OCI-LY1 (cell line): ENCODE measurements around the gene AXIN1.

Experiments
- H2AFZ ChIP-seq: fragments of 200-600 bp; sonication (generic), shearing (Covaris generic); 2 replicates; pipeline ENCODE4 v1.6.0; 2014; ENCODE audit warnings: antibody characterized with exemption, mild to moderate bottlenecking, low read length
- H3F3A ChIP-seq: fragments of 200-600 bp; sonication (generic), shearing (Covaris generic); 2 replicates; pipeline ENCODE4 v1.6.0; 2014; ENCODE audit warnings: mild to moderate bottlenecking, antibody characterized with exemption, low read length, moderate library complexity; ENCODE audit not compliant: insufficient read depth
- H3K27ac ChIP-seq: fragments of 200-600 bp; sonication (generic); 2 replicates; pipeline ENCODE4 v1.5.1; 2014; ENCODE audit warnings: low read length, mixed run types, mild to moderate bottlenecking, low read depth; ENCODE audit not compliant: poor library complexity, severe bottlenecking
- H3K27me3 ChIP-seq: fragments of 200-600 bp; sonication (generic); 2 replicates; pipeline ENCODE4 v1.6.0; 2014; ENCODE audit warnings: antibody characterized with exemption, mild to moderate bottlenecking, low read length, moderate library complexity; ENCODE audit not compliant: insufficient read depth
- H3K36me3 ChIP-seq: fragments of 200-600 bp; sonication (generic); 2 replicates; pipeline ENCODE4 v1.6.1; 2014; ENCODE audit warnings: mild to moderate bottlenecking, antibody characterized with exemption, low read length, moderate library complexity, mixed read lengths; ENCODE audit not compliant: insufficient read depth
- H3K4me1 ChIP-seq: fragments of 200-600 bp; sonication (generic); 2 replicates; pipeline ENCODE4 v1.5.1; 2014; ENCODE audit warnings: mild to moderate bottlenecking, low read length, moderate library complexity; ENCODE audit not compliant: insufficient read depth, severe bottlenecking
- H3K4me2 ChIP-seq: fragments of 200-600 bp; sonication (generic), shearing (Covaris generic); 2 replicates; pipeline ENCODE4 v1.6.1; 2014; ENCODE audit warnings: low read length
- H3K4me3 ChIP-seq: fragments of 200-600 bp; sonication (generic); 2 replicates; pipeline ENCODE4 v1.5.1; 2014; ENCODE audit warnings: low read length, low read depth, mild to moderate bottlenecking, mixed read lengths; ENCODE audit not compliant: poor library complexity, severe bottlenecking
- H3K79me2 ChIP-seq: fragments of 200-600 bp; shearing (Covaris generic); 2 replicates; pipeline ENCODE4 v1.6.1; 2016; ENCODE audit warnings: mixed run types, low read length, mixed read lengths; ENCODE audit not compliant: insufficient read depth
- H3K9ac ChIP-seq: fragments of 200-600 bp; sonication (generic), shearing (Covaris generic); 2 replicates; pipeline ENCODE4 v1.6.1; 2014; ENCODE audit warnings: mild to moderate bottlenecking, low read length, mixed read lengths
- H3K9me2 ChIP-seq: fragments of 200-600 bp; sonication (generic), shearing (Covaris generic); 2 replicates; pipeline ENCODE4 v1.6.1; 2014; ENCODE audit warnings: low read depth, mild to moderate bottlenecking, low read length, mixed read lengths
- H3K9me3 ChIP-seq: fragments of 200-600 bp; shearing (Covaris generic); 2 replicates; pipeline ENCODE4 v1.6.1; 2014; ENCODE audit warnings: low read length, mixed read lengths
- H4K20me1 ChIP-seq: fragments of 200-600 bp; sonication (generic), shearing (Covaris generic); 2 replicates; pipeline ENCODE4 v1.6.0; 2016; ENCODE audit warnings: mild to moderate bottlenecking, low read length; ENCODE audit not compliant: insufficient read depth
- EZH2 ChIP-seq: fragments of 200-600 bp; sonication (generic), shearing (Covaris generic); IDR thresholded peaks from 2 replicates; pipeline ENCODE4 v1.8.0; 2017; ENCODE audit warnings: borderline replicate concordance, mixed run types, mild to moderate bottlenecking, antibody characterized with exemption, low read length, moderate library complexity, mixed read lengths
- TF ChIP-seq, protein P1 (sequence below): fragments of 200-600 bp; sonication (generic), shearing (Covaris generic); IDR thresholded peaks from 2 replicates; pipeline ENCODE4 v1.5.1; 2017; ENCODE audit warnings: mild to moderate bottlenecking, antibody characterized with exemption, low read length, moderate library complexity, mixed read lengths

AXIN1 gene

DNA sequence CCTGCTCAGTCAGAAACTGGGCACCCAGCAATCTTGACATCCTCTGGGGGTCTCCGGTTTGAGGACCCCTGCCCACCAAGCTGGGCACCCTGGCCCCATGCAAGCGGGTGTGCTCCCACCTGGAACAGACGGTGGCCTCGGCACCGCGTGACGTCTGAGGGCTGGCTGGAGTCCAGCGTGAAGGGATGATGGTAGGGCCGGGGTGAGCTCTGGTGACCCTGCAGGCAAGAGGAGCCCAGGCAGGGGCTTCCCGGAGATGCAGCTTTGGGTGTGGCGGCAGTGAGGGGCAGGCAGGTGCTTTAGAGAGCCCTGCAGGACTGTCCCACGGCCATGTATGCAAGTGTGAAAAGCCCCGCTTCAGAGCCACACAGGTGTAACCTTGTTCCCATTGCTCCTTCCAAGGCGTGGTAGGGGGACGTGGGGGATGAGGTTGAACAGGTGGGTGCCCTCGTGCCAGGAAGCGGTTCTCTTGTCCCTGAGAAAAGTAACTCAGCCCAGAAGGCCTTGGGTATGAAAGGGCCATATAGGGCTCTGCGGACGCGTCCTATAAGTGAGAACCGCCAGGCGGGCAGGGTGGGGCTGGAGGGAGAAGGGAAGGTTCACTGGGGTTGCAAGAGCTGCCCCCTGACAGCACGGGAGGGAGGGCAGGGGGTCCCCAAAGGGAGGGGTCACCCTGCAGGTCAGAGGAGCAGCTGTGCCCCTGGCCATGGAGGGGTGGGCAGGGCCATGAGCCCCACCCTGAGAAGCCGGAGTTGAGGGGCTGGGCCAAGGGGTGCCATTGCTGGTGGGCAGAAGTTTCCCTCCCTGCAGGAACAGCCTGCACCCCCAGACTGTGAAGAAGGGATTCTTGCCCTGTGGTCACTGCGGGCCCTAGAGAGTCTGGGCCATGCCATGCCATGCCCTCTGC is 86.0 kb downstream of the AXIN1 start:
- Histone ChIP-seq H3K79me2 (no peaks in the 10 kb centered on the region), H3K27me3 (peaks cover 9% of the 10 kb centered on the region; the same call in 1 of the 2 replicates)

DNA sequence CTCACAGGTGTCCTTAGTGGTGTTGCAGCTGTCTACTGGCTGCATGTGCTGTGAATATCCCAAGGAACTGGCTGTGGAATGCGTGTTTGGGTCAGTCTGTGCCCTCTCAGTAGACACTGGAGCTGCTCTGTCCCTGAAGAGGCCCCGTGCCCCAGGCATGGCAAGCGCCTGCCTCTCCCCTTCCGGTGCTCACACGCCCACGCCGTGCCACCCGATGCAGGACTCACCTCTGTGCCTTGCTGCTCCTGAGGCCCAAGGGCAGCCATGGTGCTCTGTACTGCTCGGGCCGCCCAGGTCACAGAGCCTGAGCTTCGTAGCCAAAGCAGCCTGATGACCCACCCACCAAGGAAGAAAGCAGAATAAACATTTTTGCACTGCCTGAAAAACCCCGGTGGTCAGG is 86.8 kb downstream of the AXIN1 start:
- H3K9ac ChIP-seq, result no peak overlapping the region
- H3K27ac ChIP-seq, result no peak overlapping the region
- H3K4me1 ChIP-seq, result no peaks in the 10 kb centered on the region
- no peaks in the 10 kb centered on the region for H3K9me2 ChIP-seq
- no peaks in the 10 kb centered on the region for H3F3A ChIP-seq
- H3K4me2 ChIP-seq, result no peak overlapping the region
- no peak overlapping the region for H2AFZ ChIP-seq
- 0 out of 2 replicates have a peak, but pooled peaks cover 5% of the 10 kb centered on the region for H3K27me3 ChIP-seq
- no peaks in the 10 kb centered on the region for H3K79me2 ChIP-seq
- no peaks in the 10 kb centered on the region for H3K9me3 ChIP-seq
- no peaks in the 10 kb centered on the region for H4K20me1 ChIP-seq
- H3K4me3 ChIP-seq, result no peak overlapping the region
- H3K36me3 ChIP-seq, result peaks cover 14% of the 10 kb centered on the region
- TF ChIP-seq EZH2, result no peak
- TF ChIP-seq, protein P1, sequence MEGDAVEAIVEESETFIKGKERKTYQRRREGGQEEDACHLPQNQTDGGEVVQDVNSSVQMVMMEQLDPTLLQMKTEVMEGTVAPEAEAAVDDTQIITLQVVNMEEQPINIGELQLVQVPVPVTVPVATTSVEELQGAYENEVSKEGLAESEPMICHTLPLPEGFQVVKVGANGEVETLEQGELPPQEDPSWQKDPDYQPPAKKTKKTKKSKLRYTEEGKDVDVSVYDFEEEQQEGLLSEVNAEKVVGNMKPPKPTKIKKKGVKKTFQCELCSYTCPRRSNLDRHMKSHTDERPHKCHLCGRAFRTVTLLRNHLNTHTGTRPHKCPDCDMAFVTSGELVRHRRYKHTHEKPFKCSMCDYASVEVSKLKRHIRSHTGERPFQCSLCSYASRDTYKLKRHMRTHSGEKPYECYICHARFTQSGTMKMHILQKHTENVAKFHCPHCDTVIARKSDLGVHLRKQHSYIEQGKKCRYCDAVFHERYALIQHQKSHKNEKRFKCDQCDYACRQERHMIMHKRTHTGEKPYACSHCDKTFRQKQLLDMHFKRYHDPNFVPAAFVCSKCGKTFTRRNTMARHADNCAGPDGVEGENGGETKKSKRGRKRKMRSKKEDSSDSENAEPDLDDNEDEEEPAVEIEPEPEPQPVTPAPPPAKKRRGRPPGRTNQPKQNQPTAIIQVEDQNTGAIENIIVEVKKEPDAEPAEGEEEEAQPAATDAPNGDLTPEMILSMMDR, result no peak

More for the DNA sequence above, 86.0 kb downstream of the AXIN1 start:
- H3K4me1 ChIP-seq, result no peaks in the 10 kb centered on the region
- H3K9ac ChIP-seq, result no peak overlapping the region
- H2AFZ ChIP-seq, result no peak overlapping the region
- H3K9me2 ChIP-seq, result no peaks in the 10 kb centered on the region
- H3F3A ChIP-seq, result no peaks in the 10 kb centered on the region
- no peaks in the 10 kb centered on the region for H4K20me1 ChIP-seq
- no peaks in the 10 kb centered on the region for H3K9me3 ChIP-seq
- TF ChIP-seq, protein P1, result no peak
- TF ChIP-seq EZH2, result no peak
- peaks cover 10% of the 10 kb centered on the region for H3K36me3 ChIP-seq
- no peak overlapping the region for H3K4me3 ChIP-seq
- no peak overlapping the region for H3K4me2 ChIP-seq
- no peak overlapping the region for H3K27ac ChIP-seq

DNA sequence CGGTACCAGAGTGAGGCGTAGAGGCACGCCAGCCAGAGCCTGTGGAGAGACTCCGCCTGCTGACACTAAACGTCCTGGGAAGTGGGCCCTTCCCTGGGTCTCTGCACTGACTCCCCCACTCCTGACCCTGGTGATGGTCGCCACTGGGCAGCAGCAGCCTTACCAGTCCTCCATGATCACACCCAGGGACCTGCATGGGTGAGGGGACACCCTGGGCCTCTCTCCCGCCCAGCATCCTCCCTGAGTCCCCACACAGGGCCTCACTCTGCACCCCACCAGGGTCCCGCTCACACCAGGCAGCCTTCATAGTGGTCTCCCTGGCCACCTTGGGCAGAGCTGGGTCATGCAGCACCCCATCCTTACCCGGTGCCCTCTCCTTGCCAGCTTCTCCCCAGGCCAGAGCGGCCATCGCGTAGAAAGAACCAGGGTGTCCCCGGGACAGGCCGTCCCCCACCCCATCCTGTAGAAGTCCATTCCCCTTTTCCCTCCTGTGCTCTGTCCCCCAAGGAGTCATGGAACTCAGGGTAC is 87.5 kb downstream of the AXIN1 start:
- Histone ChIP-seq H3F3A (no peaks in the 10 kb centered on the region), H3K27me3 (0 out of 2 replicates have a peak, but pooled peaks cover under 1% of the 10 kb centered on the region), H2AFZ (no peak overlapping the region), H3K4me3 (no peak overlapping the region), H3K27ac (no peak overlapping the region), H3K9me3 (no peaks in the 10 kb centered on the region), H3K9ac (no peak overlapping the region), H3K4me2 (no peak overlapping the region), H3K4me1 (no peaks in the 10 kb centered on the region), H3K79me2 (no peaks in the 10 kb centered on the region), H4K20me1 (no peaks in the 10 kb centered on the region), H3K9me2 (no peaks in the 10 kb centered on the region), H3K36me3 (peaks cover 19% of the 10 kb centered on the region)
- TF ChIP-seq EZH2, result no peak
- TF ChIP-seq, protein P1, result no peak
